ENCODE data around the gene ACVR1B. TPM values are rescaled to one million over a fixed set of nuclear protein-coding genes. Genes with fewer than 3 reads are reported as not detected.

ACVR1B gene
- total and polyA plus RNA-seq, 9 of the 15 experiments (the other 6 are each of a cell fraction or from before 2014, with no cell fraction given), result 0.97 to 15.1 (median 6.8) TPM

DNA sequence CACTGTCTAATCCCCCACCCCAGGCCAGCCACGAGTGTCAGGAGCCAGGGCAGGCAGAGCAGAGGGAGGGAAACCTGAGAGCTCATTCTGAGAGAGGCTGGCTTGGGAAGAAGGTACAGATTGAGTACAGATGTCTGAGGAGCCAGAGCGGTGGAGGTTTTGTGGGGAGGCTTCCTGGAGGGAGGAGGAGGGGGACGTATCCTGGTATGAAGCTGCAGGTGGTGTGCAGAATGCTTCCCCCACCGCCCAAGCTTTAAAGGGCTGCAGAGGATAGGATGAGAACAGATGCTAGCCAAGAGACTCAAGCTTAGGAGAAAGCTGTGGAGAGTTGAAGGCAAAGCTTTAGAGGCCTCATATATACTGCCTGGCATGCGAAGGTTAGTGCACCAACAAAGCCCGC lies 52.1 kb downstream of the ACVR1B start (continued):
- TF ChIP-seq BRF1 (IDR thresholded peaks at IDR 0.05; ENCODE audit: borderline replicate concordance, extremely low read depth, insufficient read length), result no peak
- TF ChIP-seq CSDE1 (IDR thresholded peaks at IDR 0.05), result no peak
- no peak for TF ChIP-seq NCOA6 (IDR thresholded peaks at IDR 0.05)
- no peak for TF ChIP-seq SIRT6 (IDR thresholded peaks at IDR 0.05; ENCODE audit: low read depth, low read length)

DNA sequence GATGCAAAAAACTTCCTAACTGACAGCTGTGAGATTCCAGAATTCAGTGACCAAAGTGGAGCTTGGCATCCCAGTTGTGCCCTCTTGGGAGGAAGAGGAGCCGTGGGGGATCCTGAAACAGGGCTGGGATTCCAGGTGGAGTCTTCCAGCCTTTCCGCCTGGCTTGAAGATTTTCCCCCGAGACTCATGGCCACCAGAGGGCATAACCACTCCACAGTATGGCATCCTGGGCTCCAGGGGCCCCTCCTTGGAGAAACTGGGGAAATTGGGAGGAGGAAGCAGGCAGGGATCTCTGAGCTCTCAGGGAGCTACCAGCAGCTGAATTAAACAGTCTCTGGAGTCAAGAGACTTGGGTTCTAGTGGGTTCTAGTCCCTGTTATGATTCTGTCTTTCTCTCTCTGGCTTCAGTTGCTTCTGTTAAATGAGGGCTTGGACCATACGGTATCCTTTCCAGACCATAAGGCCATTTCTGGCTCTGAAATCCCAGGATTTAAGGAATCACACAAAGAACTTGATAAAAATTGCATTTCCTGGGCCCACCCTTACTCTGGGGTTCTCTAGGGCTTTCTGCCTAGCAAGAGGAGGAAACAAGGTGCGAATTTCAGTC lies 52.6 kb downstream of the ACVR1B start:
- H3K9ac ChIP-seq (ENCODE audit: insufficient read depth in 1 of 2, low read depth in 2 of 2, low read length in 2 of 2), result no peak overlapping the region
- H3K27ac ChIP-seq (ENCODE audit: extremely low read depth, low read depth, low read length), result no peak overlapping the region
- H2AFZ ChIP-seq (ENCODE audit: low read depth, low read length), result no peak overlapping the region
- in situ Hi-C loops (cut with MboI), result loop anchor here (25.0 kb wide), 1 partner anchor 592 kb away; the partner anchor contains the start of gene SLC4A8
- 22% methylated on average over 5 of the region's 5 CpGs for WGBS (ENCODE audit: insufficient coverage, low coverage, missing lambda C conversion rate)
- no peak overlapping the region for H3K4me2 ChIP-seq (ENCODE audit: insufficient read depth, low read length)
- H4K20me1 ChIP-seq (replicated peaks; ENCODE audit: control insufficient read depth, insufficient read depth, low read length), result no peaks in the 10 kb centered on the region
- 0 out of 3 replicates have a peak, but pooled peaks cover 2% of the 10 kb centered on the region for H3K36me3 ChIP-seq (ENCODE audit: control insufficient read depth, insufficient read depth, low read length)
- ChIA-PET POLR2A (interaction anchor here (0.6 to 2.5 kb wide), 11 partner anchors 9 to 1777 kb away, joined by 3 to 13 read pairs (median 4); partner anchors contain the start of gene NR4A1), CTCF (ENCODE audit: low intra/inter-chr PET ratio) (interaction anchor here (0.6 to 5.4 kb wide), 6 partner anchors 16 to 739 kb away, joined by 3 to 63 read pairs (median 9); no protein-coding TSS in a partner anchor)
- H3K9me3 ChIP-seq (replicated peaks; ENCODE audit: control insufficient read depth, insufficient read depth, low read depth, low read length), result no peaks in the 10 kb centered on the region
- H3K4me1 ChIP-seq (replicated peaks in 1 of 2; ENCODE audit: control insufficient read depth in 2 of 2, insufficient read depth in 2 of 2, low read length in 2 of 2), result peaks cover under 1 to 23% of the 10 kb centered on the region in 2 experiments; a peak in 3 of 5 replicates
- DNase-seq (ENCODE audit: extremely low read depth in 1 of 4, low spot score in 3 of 4) (peak; percentile 62 to 68 (median 65)), FAIRE-seq (peak; percentile 74), ATAC-seq (peak; percentile 77)
- BruUV-seq (replicated peaks), result no TSS peak
- no peaks in the 10 kb centered on the region for H3K9me1 ChIP-seq (ENCODE audit: control insufficient read depth, insufficient read depth, low read length)
- intact Hi-C loops (cut with micrococcal nuclease), result loop anchor here (1.0 kb wide), 1 partner anchor 16 kb away; no protein-coding TSS in a partner anchor
- no peak overlapping the region for H3K4me3 ChIP-seq
- H3K27me3 ChIP-seq (ENCODE audit: control insufficient read depth in 2 of 2, insufficient read depth in 2 of 2, low read length in 2 of 2), result no peaks in the 10 kb centered on the region
- H3K79me2 ChIP-seq (ENCODE audit: control insufficient read depth, insufficient read depth, low read length), result no peaks in the 10 kb centered on the region
- TF ChIP-seq ETV6 (IDR thresholded peaks at IDR 0.05; ENCODE audit: borderline replicate concordance in 1 of 2, low read depth in 2 of 2, low read length in 1 of 2) (no peak), ETV6 (CRISPR knock-in tag; IDR thresholded peaks at IDR 0.05; ENCODE audit: borderline replicate concordance) (no peak), SMARCA4 (IDR thresholded peaks at IDR 0.05) (no peak), NR1H2 (CRISPR knock-in tag; IDR thresholded peaks at IDR 0.05) (no peak), ZNF586 (CRISPR knock-in tag; conservative IDR thresholded peaks at IDR 0.05) (no peak), NFE2L1 (tag; IDR thresholded peaks at IDR 0.05; ENCODE audit: borderline replicate concordance, low read depth) (no peak), MAZ (CRISPR knock-in tag; conservative IDR thresholded peaks at IDR 0.05 in 1 of 2, IDR thresholded peaks at IDR 0.05 in 1 of 2) (peak; percentile 36 to 84; a peak in 3 of 4 replicates), DNMT1 (IDR thresholded peaks at IDR 0.05) (no peak), GTF2E2 (tag; IDR thresholded peaks at IDR 0.05) (no peak), TRIM28 (IDR thresholded peaks at IDR 0.05) (no peak), KLF13 (tag; IDR thresholded peaks at IDR 0.05; ENCODE audit: borderline replicate concordance, low read depth) (no peak), U2AF1 (optimal IDR thresholded peaks at IDR 0.05; ENCODE audit: low read depth, low read length) (no peak), ZBTB7A (IDR thresholded peaks at IDR 0.05; ENCODE audit: borderline replicate concordance, control insufficient read depth, low read depth, low read length) (no peak)
- TF ChIP-seq, protein P1, sequence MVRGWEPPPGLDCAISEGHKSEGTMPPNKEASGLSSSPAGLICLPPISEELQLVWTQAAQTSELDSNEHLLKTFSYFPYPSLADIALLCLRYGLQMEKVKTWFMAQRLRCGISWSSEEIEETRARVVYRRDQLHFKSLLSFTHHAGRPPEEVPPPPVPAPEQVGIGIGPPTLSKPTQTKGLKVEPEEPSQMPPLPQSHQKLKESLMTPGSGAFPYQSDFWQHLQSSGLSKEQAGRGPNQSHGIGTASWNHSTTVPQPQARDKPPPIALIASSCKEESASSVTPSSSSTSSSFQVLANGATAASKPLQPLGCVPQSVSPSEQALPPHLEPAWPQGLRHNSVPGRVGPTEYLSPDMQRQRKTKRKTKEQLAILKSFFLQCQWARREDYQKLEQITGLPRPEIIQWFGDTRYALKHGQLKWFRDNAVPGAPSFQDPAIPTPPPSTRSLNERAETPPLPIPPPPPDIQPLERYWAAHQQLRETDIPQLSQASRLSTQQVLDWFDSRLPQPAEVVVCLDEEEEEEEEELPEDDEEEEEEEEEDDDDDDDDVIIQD (CRISPR knock-in tag; IDR thresholded peaks at IDR 0.05), result no peak
- TF ChIP-seq, protein P2, sequence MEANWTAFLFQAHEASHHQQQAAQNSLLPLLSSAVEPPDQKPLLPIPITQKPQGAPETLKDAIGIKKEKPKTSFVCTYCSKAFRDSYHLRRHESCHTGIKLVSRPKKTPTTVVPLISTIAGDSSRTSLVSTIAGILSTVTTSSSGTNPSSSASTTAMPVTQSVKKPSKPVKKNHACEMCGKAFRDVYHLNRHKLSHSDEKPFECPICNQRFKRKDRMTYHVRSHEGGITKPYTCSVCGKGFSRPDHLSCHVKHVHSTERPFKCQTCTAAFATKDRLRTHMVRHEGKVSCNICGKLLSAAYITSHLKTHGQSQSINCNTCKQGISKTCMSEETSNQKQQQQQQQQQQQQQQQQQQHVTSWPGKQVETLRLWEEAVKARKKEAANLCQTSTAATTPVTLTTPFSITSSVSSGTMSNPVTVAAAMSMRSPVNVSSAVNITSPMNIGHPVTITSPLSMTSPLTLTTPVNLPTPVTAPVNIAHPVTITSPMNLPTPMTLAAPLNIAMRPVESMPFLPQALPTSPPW (CRISPR knock-in tag; IDR thresholded peaks at IDR 0.05), result peak; percentile 84
